ENCODE results near the gene ARHGEF6.

GRCh38 chrX:136773648-136774047, 7.1 kb downstream of the ARHGEF6 start:
- TF ChIP-seq CTCF (conservative IDR thresholded peaks at IDR 0.05) = no peak
- no peak for TF ChIP-seq ZFX (IDR thresholded peaks at IDR 0.05)

Measured in C4-2B (cell line).